H1 (cell line): Measurements from ENCODE around the gene PDZRN4. TPM values are rescaled to one million over a fixed set of nuclear protein-coding genes. Genes with fewer than 3 reads are reported as not detected.

Source experiments
- CTCF ChIA-PET: fragments of 300-600 bp; sonication (Branson Sonifier 250); formaldehyde crosslinking; loops from one replicate; lab custom pipeline; 2021; ENCODE audit not compliant: partially characterized antibody; lab: Charles Lee
- POLR2A ChIA-PET: fragments of 300-600 bp; sonication (Branson Sonifier 250); formaldehyde crosslinking; loops from one replicate; lab custom pipeline; 2021; ENCODE audit warnings: inconsistent platforms; ENCODE audit not compliant: partially characterized antibody; lab: Charles Lee
- DNase-seq, 2 experiments: peaks; one replicate each; pipeline versions ENCODE4 v3.0.0 to v3.0.0-alpha.2; 2010 to 2022; ENCODE audit warnings: low spot score in 2 of 2, low read depth in 1 of 2, mixed read lengths in 1 of 2
- FAIRE-seq: peaks from 2 replicates; lab custom pipeline; 2011; peaks lifted over from hg19 to GRCh38; lab: Jason Lieb, UNC
- H2AFZ ChIP-seq: 2 replicates; pipeline ENCODE4 v1.8.1; 2012; ENCODE audit warnings: low read length, inconsistent platforms
- H2AK5ac ChIP-seq: 2 replicates; pipeline ENCODE4 v1.6.1; 2013; ENCODE audit warnings: low read depth, low read length
- H2BK120ac ChIP-seq: replicated peaks from 2 replicates; pipeline ENCODE3; 2013; ENCODE audit warnings: low read depth, low read length, inconsistent platforms
- H2BK12ac ChIP-seq: 2 replicates; pipeline ENCODE4 v1.6.1; 2013; ENCODE audit warnings: low read depth, low read length
- H2BK15ac ChIP-seq: 2 replicates; pipeline ENCODE4 v1.6.1; 2013; ENCODE audit warnings: low read length
- H2BK20ac ChIP-seq: 2 replicates; pipeline ENCODE4 v1.6.1; 2013; ENCODE audit warnings: low read length
- H2BK5ac ChIP-seq: 2 replicates; pipeline ENCODE4 v1.6.1; 2013; ENCODE audit warnings: low read depth, low read length
- H3K14ac ChIP-seq: 2 replicates; pipeline ENCODE4 v1.6.1; 2013; ENCODE audit warnings: inconsistent platforms; ENCODE audit not compliant: insufficient read length
- H3K18ac ChIP-seq: 2 replicates; pipeline ENCODE4 v1.6.1; 2013; ENCODE audit warnings: low read length; ENCODE audit errors: extremely low read depth
- H3K23ac ChIP-seq: 2 replicates; pipeline ENCODE4 v1.6.1; 2013; ENCODE audit warnings: inconsistent platforms; ENCODE audit not compliant: insufficient read length
- H3K23me2 ChIP-seq: 2 replicates; pipeline ENCODE4 v1.6.1; 2013; ENCODE audit warnings: low read depth, low read length
- H3K27ac ChIP-seq: 2 replicates; pipeline ENCODE4 v1.6.1; 2011; ENCODE audit warnings: low read depth, low read length, inconsistent platforms
- H3K27me3 ChIP-seq, 4 experiments: replicated peaks in 1 of 4; 1 replicate in 1 of 4; 2 replicates in 3 of 4; pipeline versions ENCODE4 v1.6.1 to v1.8.1; 2011 to 2013; ENCODE audit warnings: low read length in 3 of 4, mild to moderate bottlenecking in 3 of 4, inconsistent platforms in 2 of 4, mixed read lengths in 2 of 4, moderate library complexity in 1 of 4; ENCODE audit not compliant: control insufficient read depth in 3 of 4, insufficient read depth in 3 of 4; ENCODE audit errors: extremely low read depth in 1 of 4
- H3K36me3 ChIP-seq, 4 experiments: 2 replicates each; pipeline versions ENCODE4 v1.6.1 to v1.8.1; 2011 to 2013; ENCODE audit warnings: mild to moderate bottlenecking in 4 of 4, low read length in 3 of 4, moderate library complexity in 2 of 4, control low read depth in 1 of 4, inconsistent platforms in 1 of 4; ENCODE audit not compliant: insufficient read depth in 4 of 4, control insufficient read depth in 2 of 4
- H3K4ac ChIP-seq: replicated peaks from 2 replicates; pipeline ENCODE3; 2013; ENCODE audit warnings: low read length, low read depth, mixed read lengths, inconsistent platforms; ENCODE audit not compliant: insufficient read length
- H3K4me1 ChIP-seq, 4 experiments: replicated peaks in 1 of 4; 1 replicate in 1 of 4; 2 replicates in 3 of 4; pipeline versions ENCODE4 v1.6.1 to v1.8.1; 2011 to 2013; ENCODE audit warnings: low read length in 3 of 4, inconsistent platforms in 2 of 4, mixed read lengths in 1 of 4; ENCODE audit not compliant: insufficient read depth in 4 of 4, control insufficient read depth in 3 of 4
- H3K4me2 ChIP-seq, 2 experiments: 2 replicates each; pipeline versions ENCODE4 v1.6.1 to v1.8.1; 2011 to 2013; ENCODE audit warnings: low read depth in 2 of 2, low read length in 2 of 2, control low read depth in 1 of 2, inconsistent platforms in 1 of 2, mild to moderate bottlenecking in 1 of 2; ENCODE audit not compliant: insufficient read depth in 1 of 2
- H3K4me3 ChIP-seq, 4 experiments: fragments of 200-600, 300-600 bp in 1 of 4; sonication (generic), shearing (Covaris generic), sonication (Bioruptor Twin) in 1 of 4; 2 replicates each; pipeline versions ENCODE4 v1.5.1 to v1.8.1; 2011 to 2016; ENCODE audit warnings: low read length in 4 of 4, low read depth in 3 of 4, control low read depth in 2 of 4, inconsistent platforms in 2 of 4, mild to moderate bottlenecking in 2 of 4, mixed read lengths in 1 of 4, moderate library complexity in 1 of 4; ENCODE audit not compliant: insufficient read depth in 2 of 4; ENCODE audit errors: extremely low read depth in 1 of 4
- H3K56ac ChIP-seq: replicated peaks from 2 replicates; pipeline ENCODE3; 2013; ENCODE audit warnings: low read depth, mild to moderate bottlenecking, mixed read lengths, low read length, inconsistent platforms; ENCODE audit not compliant: insufficient read length
- H3K79me1 ChIP-seq: 2 replicates; pipeline ENCODE4 v1.6.1; 2013; ENCODE audit warnings: low read depth, low read length, control low read depth
- H3K79me2 ChIP-seq, 2 experiments: 2 replicates each; pipeline versions ENCODE4 v1.6.1 to v1.8.1; 2012 to 2013; ENCODE audit warnings: low read length in 2 of 2, mild to moderate bottlenecking in 2 of 2, inconsistent platforms in 1 of 2; ENCODE audit not compliant: insufficient read depth in 2 of 2, control insufficient read depth in 1 of 2
- H3K9ac ChIP-seq, 4 experiments: replicated peaks in 1 of 4; 1 replicate in 1 of 4; 2 replicates in 3 of 4; pipeline versions ENCODE4 v1.6.1 to v1.8.1; 2011 to 2013; ENCODE audit warnings: low read depth in 3 of 4, low read length in 3 of 4, control low read depth in 2 of 4, mild to moderate bottlenecking in 2 of 4, moderate library complexity in 2 of 4, inconsistent platforms in 1 of 4; ENCODE audit errors: extremely low read depth in 1 of 4
- H3K9me3 ChIP-seq, 2 experiments: 2 replicates each; pipeline versions ENCODE4 v1.6.1 to v1.8.1; 2012 to 2013; ENCODE audit warnings: mild to moderate bottlenecking in 2 of 2, moderate library complexity in 2 of 2, control low read depth in 1 of 2, inconsistent platforms in 1 of 2, low read depth in 1 of 2, low read length in 1 of 2, mixed read lengths in 1 of 2; ENCODE audit not compliant: insufficient read depth in 2 of 2
- H4K20me1 ChIP-seq, 2 experiments: replicated peaks in 1 of 2; 2 replicates each; pipeline versions ENCODE3 to v1.8.1; 2011 to 2013; ENCODE audit warnings: inconsistent platforms in 2 of 2, low read length in 2 of 2, mild to moderate bottlenecking in 1 of 2; ENCODE audit not compliant: insufficient read depth in 2 of 2, control insufficient read depth in 1 of 2
- H4K5ac ChIP-seq: 2 replicates; pipeline ENCODE4 v1.6.1; 2013; ENCODE audit warnings: low read length, low read depth, mixed read lengths, inconsistent platforms; ENCODE audit not compliant: insufficient read length
- H4K8ac ChIP-seq: 2 replicates; pipeline ENCODE4 v1.8.0; 2013; ENCODE audit warnings: mild to moderate bottlenecking, moderate library complexity, low read length, inconsistent platforms; ENCODE audit not compliant: insufficient read depth; ENCODE audit errors: extremely low read depth
- H4K91ac ChIP-seq: replicated peaks from 2 replicates; pipeline ENCODE3; 2013; ENCODE audit warnings: low read length, mixed read lengths, inconsistent platforms; ENCODE audit not compliant: insufficient read length
- ATF3 ChIP-seq: IDR thresholded peaks from 2 replicates; pipeline ENCODE4 v1.6.1; 2011; ENCODE audit warnings: low read depth, mild to moderate bottlenecking, low read length; ENCODE audit not compliant: insufficient read depth
- BCL11A ChIP-seq, 2 experiments: IDR thresholded peaks; one replicate each; pipeline ENCODE4 v1.6.1; 2011; ENCODE audit warnings: low read depth in 2 of 2, low read length in 2 of 2, mild to moderate bottlenecking in 2 of 2
- CHD1 ChIP-seq: IDR thresholded peaks from 2 replicates; pipeline ENCODE4 v1.6.1; 2012; ENCODE audit warnings: low read depth, low read length, improper control_type of control experiment
- EP300 ChIP-seq, 2 experiments: IDR thresholded peaks; 1 replicate in 1 of 2; 2 replicates in 1 of 2; pipeline ENCODE4 v1.6.1; 2011 to 2012; ENCODE audit warnings: low read depth in 2 of 2, low read length in 2 of 2, mild to moderate bottlenecking in 2 of 2, borderline replicate concordance in 1 of 2, inconsistent platforms in 1 of 2, moderate library complexity in 1 of 2
- GABPA ChIP-seq: IDR thresholded peaks from 2 replicates; pipeline ENCODE4 v1.6.1; 2011; ENCODE audit warnings: mild to moderate bottlenecking, low read length, moderate library complexity, borderline replicate concordance; ENCODE audit not compliant: insufficient read depth
- MAX ChIP-seq: IDR thresholded peaks from 2 replicates; pipeline ENCODE4 v1.6.1; 2012; ENCODE audit warnings: inconsistent platforms
- RFX5 ChIP-seq: IDR thresholded peaks from 2 replicates; pipeline ENCODE4 v1.6.1; 2011; ENCODE audit warnings: low read depth, low read length, improper control_type of control experiment, borderline replicate concordance
- SP4 ChIP-seq: IDR thresholded peaks from 2 replicates; pipeline ENCODE4 v1.6.1; 2012; ENCODE audit warnings: low read length, inconsistent platforms
- TEAD4 ChIP-seq: IDR thresholded peaks from 2 replicates; pipeline ENCODE4 v1.6.1; 2012; ENCODE audit warnings: low read depth, low read length, inconsistent platforms, mixed read lengths
- WGBS, 2 experiments: shearing (Covaris generic) in 1 of 2; methylation state at CpG; one replicate each; pipeline versions ENCODE4 v1.1.6 to v1.1.7; 2013 to 2015; ENCODE audit warnings: low lambda C conversion rate in 2 of 2, mixed read lengths in 2 of 2, inconsistent platforms in 1 of 2, low coverage in 1 of 2, missing lambda C conversion rate in 1 of 2; ENCODE audit not compliant: insufficient replicate concordance in 2 of 2, insufficient coverage in 1 of 2, insufficient read length in 1 of 2; ENCODE audit errors: extremely low coverage in 1 of 2, missing lambda C conversion rate in 1 of 2; 5-methylcytosine and 5-hydroxymethylcytosine counted together
- polyA plus RNA-seq, 7 experiments: library from polyadenylated mRNA; depleted of rRNA in 3 of 7; stranded (reverse) in 5 of 7; unstranded in 2 of 7; fragments of >200 nt in 5 of 7; fragments of 200-250 nt in 2 of 7; gene quantifications; 1 replicate in 5 of 7; 2 replicates in 1 of 7; 4 replicates in 1 of 7; pipeline versions ENCODE4 v1.2.1 to v1.2.3, GENCODE V29; 2011 to 2013; ENCODE audit warnings: missing spikeins in 2 of 7, mixed read lengths in 2 of 7
- total RNA-seq: library from RNA; stranded (reverse); fragmentation: NEBNext Ultra II Directional; extraction: Animal tissue kit (Norgen Biotek cat#: 25700); gene quantifications from 2 replicates; pipeline ENCODE4 v1.2.1, GENCODE V29; 2021
- TF ChIP-seq, protein P1 (sequence below): IDR thresholded peaks from 2 replicates; pipeline ENCODE4 v1.6.1; 2012; ENCODE audit warnings: inconsistent platforms
- TF ChIP-seq, protein P2 (sequence below): IDR thresholded peaks from 2 replicates; pipeline ENCODE4 v1.6.1; 2012; ENCODE audit warnings: low read length, inconsistent platforms

Gene PDZRN4
- total and polyA plus RNA-seq, 2 of the 8 experiments (the other 6 are each of a cell fraction or from before 2014, with no cell fraction given), result not detected

GRCh38 chr12:41433460-41433859, 245.3 kb downstream of the PDZRN4 start:
- H2AK5ac ChIP-seq, result no peak overlapping the region
- DNase-seq (no peak), FAIRE-seq (no peak)
- no peaks in the 10 kb centered on the region for H3K79me1 ChIP-seq
- CTCF ChIA-PET, result interaction anchor here (1.6 kb wide), 1 partner anchor 27 kb away, joined by 4 read pairs; no protein-coding TSS in a partner anchor
- H3K4ac ChIP-seq, result no peak overlapping the region
- H3K4me2 ChIP-seq, result no peak overlapping the region
- no peak overlapping the region for H2AFZ ChIP-seq
- no peak overlapping the region for H3K14ac ChIP-seq
- H2BK120ac ChIP-seq, result no peak overlapping the region
- no peak overlapping the region for H4K91ac ChIP-seq
- H3K9me3 ChIP-seq, result no peaks in the 10 kb centered on the region
- H3K27ac ChIP-seq, result no peak overlapping the region
- no peak overlapping the region for H3K4me3 ChIP-seq
- no peak overlapping the region for H3K56ac ChIP-seq
- H3K9ac ChIP-seq, result no peak overlapping the region
- H4K20me1 ChIP-seq, result no peaks in the 10 kb centered on the region
- no peak overlapping the region for H3K18ac ChIP-seq
- H3K23ac ChIP-seq, result no peak overlapping the region
- no peaks in the 10 kb centered on the region for H3K23me2 ChIP-seq
- no peak overlapping the region for H2BK15ac ChIP-seq
- POLR2A ChIA-PET, result no interaction called here
- H2BK12ac ChIP-seq, result no peak overlapping the region
- no peak overlapping the region for H2BK5ac ChIP-seq
- H3K36me3 ChIP-seq, result no peaks in the 10 kb centered on the region
- H4K8ac ChIP-seq, result no peak overlapping the region
- H3K27me3 ChIP-seq, result no peaks in the 10 kb centered on the region
- WGBS, 2 experiments, result 99% methylated on average over 5 of the region's 5 CpGs; no CpG with 5 or more reads in 1 of the 2 experiments
- no peaks in the 10 kb centered on the region for H3K4me1 ChIP-seq
- H3K79me2 ChIP-seq, result no peaks in the 10 kb centered on the region
- no peak overlapping the region for H2BK20ac ChIP-seq
- no peak overlapping the region for H4K5ac ChIP-seq
- TF ChIP-seq ATF3 (no peak), MAX (no peak), RFX5 (no peak), SP4 (no peak), CHD1 (no peak), EP300 (IDR thresholded peaks at IDR 0.05; ENCODE audit: borderline replicate concordance in 1 of 2, low read depth in 2 of 2, low read length in 2 of 2) (no peak), TEAD4 (no peak), BCL11A (IDR thresholded peaks at IDR 0.05; ENCODE audit: low read depth in 2 of 2, low read length in 2 of 2) (no peak), GABPA (no peak)
- TF ChIP-seq, protein P1, sequence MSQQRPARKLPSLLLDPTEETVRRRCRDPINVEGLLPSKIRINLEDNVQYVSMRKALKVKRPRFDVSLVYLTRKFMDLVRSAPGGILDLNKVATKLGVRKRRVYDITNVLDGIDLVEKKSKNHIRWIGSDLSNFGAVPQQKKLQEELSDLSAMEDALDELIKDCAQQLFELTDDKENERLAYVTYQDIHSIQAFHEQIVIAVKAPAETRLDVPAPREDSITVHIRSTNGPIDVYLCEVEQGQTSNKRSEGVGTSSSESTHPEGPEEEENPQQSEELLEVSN, result no peak
- TF ChIP-seq, protein P2, sequence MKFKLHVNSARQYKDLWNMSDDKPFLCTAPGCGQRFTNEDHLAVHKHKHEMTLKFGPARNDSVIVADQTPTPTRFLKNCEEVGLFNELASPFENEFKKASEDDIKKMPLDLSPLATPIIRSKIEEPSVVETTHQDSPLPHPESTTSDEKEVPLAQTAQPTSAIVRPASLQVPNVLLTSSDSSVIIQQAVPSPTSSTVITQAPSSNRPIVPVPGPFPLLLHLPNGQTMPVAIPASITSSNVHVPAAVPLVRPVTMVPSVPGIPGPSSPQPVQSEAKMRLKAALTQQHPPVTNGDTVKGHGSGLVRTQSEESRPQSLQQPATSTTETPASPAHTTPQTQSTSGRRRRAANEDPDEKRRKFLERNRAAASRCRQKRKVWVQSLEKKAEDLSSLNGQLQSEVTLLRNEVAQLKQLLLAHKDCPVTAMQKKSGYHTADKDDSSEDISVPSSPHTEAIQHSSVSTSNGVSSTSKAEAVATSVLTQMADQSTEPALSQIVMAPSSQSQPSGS, result no peak
